DOHH2 (cell line): ENCODE results near the gene EPX.

Experiments used
- H3F3A ChIP-seq: fragments of 200-600 bp; sonication (generic), shearing (Covaris generic); 2 replicates; pipeline ENCODE4 v1.6.0; 2016; ENCODE audit warnings: antibody characterized with exemption, mild to moderate bottlenecking; ENCODE audit not compliant: control insufficient read depth, insufficient read depth
- H3K27ac ChIP-seq: fragments of 200-600 bp; sonication (generic); 2 replicates; pipeline ENCODE4 v1.5.1; 2014; ENCODE audit warnings: low read depth, mild to moderate bottlenecking, low read length, moderate library complexity
- H3K27me3 ChIP-seq: fragments of 200-600 bp; sonication (generic); 2 replicates; pipeline ENCODE4 v1.6.1; 2014; ENCODE audit warnings: mild to moderate bottlenecking, low read length, mixed read lengths; ENCODE audit not compliant: control insufficient read depth
- H3K36me3 ChIP-seq: fragments of 200-600 bp; sonication (generic); 2 replicates; pipeline ENCODE4 v1.6.1; 2014; ENCODE audit warnings: mild to moderate bottlenecking, low read length, moderate library complexity, mixed read lengths; ENCODE audit not compliant: control insufficient read depth
- H3K4me1 ChIP-seq: fragments of 200-600 bp; sonication (generic); 2 replicates; pipeline ENCODE4 v1.6.1; 2014; ENCODE audit warnings: mild to moderate bottlenecking, low read length, mixed read lengths; ENCODE audit not compliant: control insufficient read depth
- H3K4me2 ChIP-seq: fragments of 200-600 bp; sonication (generic); 2 replicates; pipeline ENCODE4 v1.6.0; 2014; ENCODE audit warnings: mild to moderate bottlenecking, low read length, moderate library complexity
- H3K4me3 ChIP-seq: fragments of 200-600 bp; sonication (generic); 2 replicates; pipeline ENCODE4 v1.5.1; 2014; ENCODE audit warnings: mild to moderate bottlenecking, low read length, mixed read lengths
- H3K79me2 ChIP-seq: fragments of 200-600 bp; sonication (generic); 2 replicates; pipeline ENCODE4 v1.6.1; 2014; ENCODE audit warnings: mild to moderate bottlenecking, low read length, mixed read lengths; ENCODE audit not compliant: control insufficient read depth
- H3K9me2 ChIP-seq: fragments of 200-600 bp; sonication (generic); replicated peaks from 2 replicates; pipeline ENCODE4 v1.6.1; 2014; ENCODE audit warnings: mild to moderate bottlenecking, low read length, mixed read lengths; ENCODE audit not compliant: control insufficient read depth
- H3K9me3 ChIP-seq: fragments of 200-600 bp; sonication (generic); 2 replicates; pipeline ENCODE4 v1.6.1; 2014; ENCODE audit warnings: antibody characterized with exemption, low read length, mixed read lengths; ENCODE audit not compliant: control insufficient read depth, insufficient read depth
- H4K20me1 ChIP-seq: fragments of 200-600 bp; sonication (generic); 2 replicates; pipeline ENCODE4 v1.6.0; 2014; ENCODE audit warnings: low read depth, mild to moderate bottlenecking, antibody characterized with exemption, low read length, moderate library complexity; ENCODE audit not compliant: control insufficient read depth, insufficient read depth
- CTCF ChIP-seq: fragments of 200-600 bp; sonication (generic); IDR thresholded peaks from one replicate; pipeline ENCODE4 v1.5.1; 2014; ENCODE audit warnings: antibody characterized with exemption, mild to moderate bottlenecking, low read depth, low read length; ENCODE audit not compliant: poor library complexity, severe bottlenecking
- EZH2phosphoT487 ChIP-seq: fragments of 200-600 bp; sonication (generic); IDR thresholded peaks from 2 replicates; pipeline ENCODE4 v1.6.1; 2017; ENCODE audit warnings: borderline replicate concordance, mild to moderate bottlenecking, antibody characterized with exemption, low read length, moderate library complexity, mixed read lengths

EPX gene

DNA sequence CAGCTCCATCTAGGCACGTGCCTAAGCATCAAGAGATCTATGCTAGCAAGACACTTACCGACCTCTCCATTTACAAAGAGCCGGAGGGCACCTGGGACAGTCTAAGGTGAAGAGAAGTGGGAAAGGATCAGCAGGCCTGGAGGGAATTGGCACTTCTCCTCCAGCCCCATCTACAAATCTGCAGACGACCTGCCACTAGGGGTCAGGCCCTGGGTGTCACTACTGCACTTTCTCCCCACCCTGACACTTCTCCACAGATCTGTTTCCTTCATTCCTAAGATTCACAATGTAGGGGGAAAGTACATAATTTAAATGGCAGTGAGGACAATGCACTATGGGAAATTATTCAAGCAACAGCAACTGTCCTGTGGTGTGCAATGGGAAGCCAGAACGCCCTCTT, 18.4 kb downstream of the EPX start:
- no peaks in the 10 kb centered on the region for H3K9me3 ChIP-seq
- H4K20me1 ChIP-seq, result no peaks in the 10 kb centered on the region
- no peaks in the 10 kb centered on the region for H3K79me2 ChIP-seq
- H3F3A ChIP-seq, result no peaks in the 10 kb centered on the region
- no peak overlapping the region for H3K4me3 ChIP-seq
- H3K9me2 ChIP-seq, result no peaks in the 10 kb centered on the region
- H3K4me2 ChIP-seq, result no peak overlapping the region
- H3K36me3 ChIP-seq, result peaks cover 7% of the 10 kb centered on the region
- no peaks in the 10 kb centered on the region for H3K27me3 ChIP-seq
- no peak overlapping the region for H3K27ac ChIP-seq
- no peaks in the 10 kb centered on the region for H3K4me1 ChIP-seq
- TF ChIP-seq CTCF, result peak; percentile 53
- no peak for TF ChIP-seq EZH2phosphoT487

DNA sequence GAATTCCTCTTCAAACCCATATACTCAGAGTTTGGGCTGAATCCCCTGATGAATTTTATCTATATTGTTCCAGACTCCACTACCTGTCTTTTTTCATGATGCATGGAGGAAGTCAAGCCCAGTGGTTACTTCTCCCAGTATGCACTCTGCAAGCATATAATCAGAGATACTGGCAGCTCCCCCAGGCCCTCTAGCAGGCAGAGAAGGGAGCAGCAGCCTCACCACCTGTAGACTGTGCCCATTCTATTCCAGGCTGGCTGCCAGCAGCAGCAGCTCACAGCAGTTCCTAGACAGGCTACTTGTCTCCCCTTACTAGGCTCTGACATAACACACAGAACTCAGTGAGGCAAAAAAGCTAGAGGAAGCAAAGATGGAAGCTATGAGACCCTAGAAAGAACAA, 23.2 kb downstream of the EPX start:
- H3F3A ChIP-seq, result no peaks in the 10 kb centered on the region
- H3K4me1 ChIP-seq, result peaks cover 14% of the 10 kb centered on the region
- TF ChIP-seq CTCF (peak; percentile 26), EZH2phosphoT487 (no peak)
- no peaks in the 10 kb centered on the region for H3K9me3 ChIP-seq
- H3K4me2 ChIP-seq, result no peak overlapping the region
- H4K20me1 ChIP-seq, result no peaks in the 10 kb centered on the region
- H3K4me3 ChIP-seq, result no peak overlapping the region
- no peaks in the 10 kb centered on the region for H3K27me3 ChIP-seq
- H3K36me3 ChIP-seq, result peaks cover 10% of the 10 kb centered on the region
- peaks cover 3% of the 10 kb centered on the region; the same call in 1 of the 2 replicates for H3K79me2 ChIP-seq
- no peak overlapping the region for H3K27ac ChIP-seq
- H3K9me2 ChIP-seq, result no peaks in the 10 kb centered on the region

DNA sequence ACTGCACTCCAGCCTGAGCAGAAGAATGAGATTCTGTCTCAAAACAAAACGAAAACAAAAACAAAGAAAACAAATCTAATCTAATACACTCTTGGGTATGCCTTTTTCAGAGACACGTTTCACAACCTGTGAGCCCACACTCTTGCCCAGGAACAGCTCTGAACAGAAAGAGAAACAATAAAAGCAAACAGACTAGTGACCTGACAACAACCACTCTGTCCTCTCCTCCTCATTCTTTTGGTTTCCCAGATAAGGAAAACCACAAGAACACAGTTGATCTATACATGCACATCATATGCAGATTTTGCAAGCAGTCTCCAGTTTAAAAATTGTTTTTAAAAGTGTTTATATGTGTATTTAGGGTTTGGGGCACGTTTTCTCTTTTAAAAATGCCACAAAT, 25.2 kb downstream of the EPX start:
- Histone ChIP-seq H3K4me2 (no peak overlapping the region), H3K27ac (no peak overlapping the region), H3K4me1 (peaks cover 14% of the 10 kb centered on the region), H4K20me1 (no peaks in the 10 kb centered on the region), H3K79me2 (peaks cover 3% of the 10 kb centered on the region; the same call in 1 of the 2 replicates), H3K4me3 (no peak overlapping the region), H3K27me3 (no peaks in the 10 kb centered on the region), H3F3A (no peaks in the 10 kb centered on the region), H3K36me3 (peaks cover 4% of the 10 kb centered on the region; the same call in 1 of the 2 replicates), H3K9me2 (no peaks in the 10 kb centered on the region), H3K9me3 (no peaks in the 10 kb centered on the region)
- TF ChIP-seq EZH2phosphoT487 (no peak), CTCF (no peak)
